ENCODE data around the gene ENKD1.

- TF ChIP-seq, protein P1, sequence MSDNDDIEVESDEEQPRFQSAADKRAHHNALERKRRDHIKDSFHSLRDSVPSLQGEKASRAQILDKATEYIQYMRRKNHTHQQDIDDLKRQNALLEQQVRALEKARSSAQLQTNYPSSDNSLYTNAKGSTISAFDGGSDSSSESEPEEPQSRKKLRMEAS (IDR thresholded peaks at IDR 0.05) = no peak
- TF ChIP-seq EP300 (IDR thresholded peaks at IDR 0.05; ENCODE audit: borderline replicate concordance) = no peak
- no peak for TF ChIP-seq CEBPB (IDR thresholded peaks at IDR 0.05)
- no peak for TF ChIP-seq TAF1 (IDR thresholded peaks at IDR 0.05; ENCODE audit: low read depth)
- TF ChIP-seq RAD21 (IDR thresholded peaks at IDR 0.05; ENCODE audit: low read depth) = no peak
- no peak for TF ChIP-seq YY1 (IDR thresholded peaks at IDR 0.05; ENCODE audit: low read depth)
- TF ChIP-seq, protein P2, sequence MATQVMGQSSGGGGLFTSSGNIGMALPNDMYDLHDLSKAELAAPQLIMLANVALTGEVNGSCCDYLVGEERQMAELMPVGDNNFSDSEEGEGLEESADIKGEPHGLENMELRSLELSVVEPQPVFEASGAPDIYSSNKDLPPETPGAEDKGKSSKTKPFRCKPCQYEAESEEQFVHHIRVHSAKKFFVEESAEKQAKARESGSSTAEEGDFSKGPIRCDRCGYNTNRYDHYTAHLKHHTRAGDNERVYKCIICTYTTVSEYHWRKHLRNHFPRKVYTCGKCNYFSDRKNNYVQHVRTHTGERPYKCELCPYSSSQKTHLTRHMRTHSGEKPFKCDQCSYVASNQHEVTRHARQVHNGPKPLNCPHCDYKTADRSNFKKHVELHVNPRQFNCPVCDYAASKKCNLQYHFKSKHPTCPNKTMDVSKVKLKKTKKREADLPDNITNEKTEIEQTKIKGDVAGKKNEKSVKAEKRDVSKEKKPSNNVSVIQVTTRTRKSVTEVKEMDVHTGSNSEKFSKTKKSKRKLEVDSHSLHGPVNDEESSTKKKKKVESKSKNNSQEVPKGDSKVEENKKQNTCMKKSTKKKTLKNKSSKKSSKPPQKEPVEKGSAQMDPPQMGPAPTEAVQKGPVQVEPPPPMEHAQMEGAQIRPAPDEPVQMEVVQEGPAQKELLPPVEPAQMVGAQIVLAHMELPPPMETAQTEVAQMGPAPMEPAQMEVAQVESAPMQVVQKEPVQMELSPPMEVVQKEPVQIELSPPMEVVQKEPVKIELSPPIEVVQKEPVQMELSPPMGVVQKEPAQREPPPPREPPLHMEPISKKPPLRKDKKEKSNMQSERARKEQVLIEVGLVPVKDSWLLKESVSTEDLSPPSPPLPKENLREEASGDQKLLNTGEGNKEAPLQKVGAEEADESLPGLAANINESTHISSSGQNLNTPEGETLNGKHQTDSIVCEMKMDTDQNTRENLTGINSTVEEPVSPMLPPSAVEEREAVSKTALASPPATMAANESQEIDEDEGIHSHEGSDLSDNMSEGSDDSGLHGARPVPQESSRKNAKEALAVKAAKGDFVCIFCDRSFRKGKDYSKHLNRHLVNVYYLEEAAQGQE (IDR thresholded peaks at IDR 0.05; ENCODE audit: low read depth) = no peak
Measured at GRCh38 chr16:67641779-67642708, 24.5 kb downstream of the ENKD1 start.
